GM21528 (cell line): ENCODE results near the gene CEP70.
"Not testable (repeated sequence)": the region's sequence is repeated elsewhere in the genome, so short reads cannot be mapped to it uniquely, and the experiment has no call there.

Experiments used
- ATAC-seq: cut with Tn5 transposase; IDR thresholded peaks from one replicate; pipeline ENCODE4 v1.9.1; 2021; ENCODE audit warnings: mild to moderate bottlenecking, moderate library complexity; ENCODE audit not compliant: unreplicated experiment, low FRiP score

Gene CEP70

GRCh38 chr3:138594150-138594934 lies at the start of gene CEP70:
CEP70 (minus strand) TSS chr3:138594260; CDS start chr3:138572927, 21,333 bp downstream.
- peak; percentile 91 for ATAC-seq

- ATAC-seq, result no peak
These were observed 48.8 kb upstream of the CEP70 start for GRCh38 chr3:138642927-138643253.

GRCh38 chr3:138642226-138642926 lies 48.3 kb upstream of the CEP70 start:
- ATAC-seq, result no peak

GRCh38 chr3:138640537-138640936 lies 46.5 kb upstream of the CEP70 start:
- ATAC-seq, result no peak

GRCh38 chr3:138638641-138639040 lies 44.6 kb upstream of the CEP70 start:
- ATAC-seq, result no peak

- no peak for ATAC-seq
These were observed 35.5 kb upstream of the CEP70 start for GRCh38 chr3:138629526-138629925.

- no peak for ATAC-seq
These were observed 31.8 kb upstream of the CEP70 start for GRCh38 chr3:138625707-138626365.

- ATAC-seq, result no peak
These were observed 30.5 kb upstream of the CEP70 start for GRCh38 chr3:138624518-138624917.

GRCh38 chr3:138620431-138620830 lies 26.4 kb upstream of the CEP70 start:
- ATAC-seq, result no peak

GRCh38 chr3:138615462-138615861 lies 21.4 kb upstream of the CEP70 start:
- no peak for ATAC-seq

- no peak for ATAC-seq
These were observed 15.8 kb upstream of the CEP70 start for GRCh38 chr3:138609898-138610266.

GRCh38 chr3:138608322-138609135 lies 14.5 kb upstream of the CEP70 start, which contains the start of gene FAIM:
FAIM (plus strand) TSS chr3:138608771; CDS start chr3:138619727, 10,956 bp downstream.
- ATAC-seq, result peak; percentile 74

- not testable (repeated sequence) for ATAC-seq
These were observed 10.1 kb upstream of the CEP70 start for GRCh38 chr3:138604106-138604595.

- ATAC-seq, result not testable (repeated sequence)
These were observed 7.6 kb upstream of the CEP70 start for GRCh38 chr3:138601661-138602060.

- ATAC-seq, result no peak
These were observed 6.2 kb upstream of the CEP70 start for GRCh38 chr3:138600100-138600745.

- ATAC-seq, result no peak
These were observed 4.5 kb upstream of the CEP70 start for GRCh38 chr3:138598534-138598933.

GRCh38 chr3:138597186-138597976 lies 3.3 kb upstream of the CEP70 start:
- ATAC-seq, result not testable (repeated sequence)

- no peak for ATAC-seq
These were observed 1.0 kb upstream of the CEP70 start for GRCh38 chr3:138594935-138595610.
